Upper lobe of left lung (tissue), 6 donors: ENCODE measurements around the gene SLC10A2. TPM values are rescaled to one million over a fixed set of nuclear protein-coding genes. Genes with fewer than 3 reads are reported as not detected.

ENCODE experiments used
- ATAC-seq, 2 donors: fragments of 200-7000 bp; cut with Tn5 transposase; one replicate each; pipeline ENCODE4 v1.9.1; 2022; ENCODE audit warnings: mild to moderate bottlenecking in 2 of 2, moderate library complexity in 2 of 2; ENCODE audit not compliant: low FRiP score in 2 of 2
- DNase-seq, 2 donors: peaks; one replicate each; pipeline ENCODE4 v3.0.0-alpha.2; 2019 to 2020
- H3K27ac ChIP-seq, 4 donors: fragments of 200-600 bp; sonication (generic); one replicate each; pipeline ENCODE4 v1.5.1; 2016 to 2019
- H3K27me3 ChIP-seq, 4 donors: fragments of 200-600 bp; sonication (generic); one replicate each; pipeline ENCODE4 v1.5.1; 2017 to 2019
- H3K36me3 ChIP-seq, 4 donors: fragments of 200-600 bp; sonication (generic); one replicate each; pipeline ENCODE4 v1.5.1; 2016 to 2019
- H3K4me1 ChIP-seq, 4 donors: fragments of 200-600 bp; sonication (generic); one replicate each; pipeline ENCODE4 v1.5.1; 2018 to 2019
- H3K4me3 ChIP-seq, 4 donors: fragments of 200-600 bp; sonication (generic); one replicate each; pipeline ENCODE4 v1.5.1; 2017 to 2019; ENCODE audit warnings: mild to moderate bottlenecking in 2 of 4, moderate library complexity in 1 of 4
- H3K9me3 ChIP-seq, 4 donors: fragments of 200-600 bp; sonication (generic); one replicate each; pipeline ENCODE4 v1.5.1; 2018 to 2019
- EP300 ChIP-seq, 4 donors: sonication (generic); formaldehyde crosslinking; IDR thresholded peaks; one replicate each; pipeline ENCODE4 v1.5.1; 2017; ENCODE audit warnings: antibody characterized with exemption in 4 of 4, control low read depth in 2 of 4
- POLR2A ChIP-seq, 4 donors: fragments of 450-650 bp; IDR thresholded peaks; one replicate each; pipeline ENCODE4 v1.5.1; 2016 to 2017; ENCODE audit warnings: antibody characterized with exemption in 4 of 4, mild to moderate bottlenecking in 2 of 4
- POLR2AphosphoS5 ChIP-seq, 2 donors: sonication (generic); formaldehyde crosslinking; IDR thresholded peaks; one replicate each; pipeline ENCODE4 v1.5.1; 2017; ENCODE audit warnings: antibody characterized with exemption in 2 of 2
- WGBS, 2 donors: methylation state at CpG; one replicate each; pipeline ENCODE4 v1.1.5; 2017 to 2018; 5-methylcytosine and 5-hydroxymethylcytosine counted together
- total RNA-seq, 6 donors: library from RNA; depleted of rRNA in 4 of 6; stranded (reverse); fragments of >200 nt in 4 of 6; gene quantifications; one replicate each; pipeline versions ENCODE4 v1.1.0 to v1.2.1, GENCODE V29; 2016 to 2021
- TF ChIP-seq, protein P1 (sequence below), 6 experiments: fragments of 450-650 bp in 4 of 6; fragments of 200-600 bp in 2 of 6; sonication (generic) in 2 of 6; IDR thresholded peaks; one replicate each; pipeline ENCODE4 v1.5.1; 2016 to 2019; ENCODE audit warnings: antibody characterized with exemption in 6 of 6
- donor health status: DM: no; HTN: no; CAD: no; lungs with moderate emphysema.
- donor health status: DM: no; HTN: yes; CAD: no; lungs with severe emphysema.

Gene SLC10A2
- total RNA-seq, 6 donors from 2014 or later: not detected

DNA sequence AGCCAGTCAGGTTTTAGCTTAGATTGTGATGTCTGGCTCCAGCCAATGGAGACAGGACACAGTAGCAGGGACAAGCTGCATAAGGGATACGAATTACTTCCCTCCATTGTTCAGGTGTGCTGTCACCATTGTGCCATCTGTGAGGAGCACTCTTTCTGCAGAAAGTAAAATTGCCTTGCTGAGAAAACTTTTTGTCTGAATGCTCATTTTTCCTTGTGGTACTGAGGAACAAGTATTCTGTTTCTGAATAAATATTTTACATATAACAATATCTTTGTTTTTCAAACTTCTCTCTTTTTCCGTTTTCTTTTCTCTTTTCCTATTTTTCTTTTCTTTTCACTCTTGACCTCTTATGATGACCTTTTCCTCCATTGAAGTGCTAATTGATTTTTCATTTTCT is 10.2 kb downstream of the SLC10A2 start:
- H3K27ac ChIP-seq: no peak overlapping the region
- H3K9me3 ChIP-seq: peaks cover 0 to 18% (median 6%) of the 10 kb centered on the region in 4 donors
- ATAC-seq (no peak), DNase-seq (no peak)
- H3K4me3 ChIP-seq: no peak overlapping the region
- no peaks in the 10 kb centered on the region for H3K36me3 ChIP-seq
- no peaks in the 10 kb centered on the region for H3K27me3 ChIP-seq
- 83 to 88% methylated on average over 2 of the region's 2 CpGs for WGBS, 2 donors
- H3K4me1 ChIP-seq: no peaks in the 10 kb centered on the region
- TF ChIP-seq, protein P1, sequence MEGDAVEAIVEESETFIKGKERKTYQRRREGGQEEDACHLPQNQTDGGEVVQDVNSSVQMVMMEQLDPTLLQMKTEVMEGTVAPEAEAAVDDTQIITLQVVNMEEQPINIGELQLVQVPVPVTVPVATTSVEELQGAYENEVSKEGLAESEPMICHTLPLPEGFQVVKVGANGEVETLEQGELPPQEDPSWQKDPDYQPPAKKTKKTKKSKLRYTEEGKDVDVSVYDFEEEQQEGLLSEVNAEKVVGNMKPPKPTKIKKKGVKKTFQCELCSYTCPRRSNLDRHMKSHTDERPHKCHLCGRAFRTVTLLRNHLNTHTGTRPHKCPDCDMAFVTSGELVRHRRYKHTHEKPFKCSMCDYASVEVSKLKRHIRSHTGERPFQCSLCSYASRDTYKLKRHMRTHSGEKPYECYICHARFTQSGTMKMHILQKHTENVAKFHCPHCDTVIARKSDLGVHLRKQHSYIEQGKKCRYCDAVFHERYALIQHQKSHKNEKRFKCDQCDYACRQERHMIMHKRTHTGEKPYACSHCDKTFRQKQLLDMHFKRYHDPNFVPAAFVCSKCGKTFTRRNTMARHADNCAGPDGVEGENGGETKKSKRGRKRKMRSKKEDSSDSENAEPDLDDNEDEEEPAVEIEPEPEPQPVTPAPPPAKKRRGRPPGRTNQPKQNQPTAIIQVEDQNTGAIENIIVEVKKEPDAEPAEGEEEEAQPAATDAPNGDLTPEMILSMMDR (IDR thresholded peaks at IDR 0.05): no peak
- TF ChIP-seq EP300 (IDR thresholded peaks at IDR 0.05): no peak
- TF ChIP-seq POLR2A (IDR thresholded peaks at IDR 0.05): no peak
- no peak for TF ChIP-seq POLR2AphosphoS5 (IDR thresholded peaks at IDR 0.05)

DNA sequence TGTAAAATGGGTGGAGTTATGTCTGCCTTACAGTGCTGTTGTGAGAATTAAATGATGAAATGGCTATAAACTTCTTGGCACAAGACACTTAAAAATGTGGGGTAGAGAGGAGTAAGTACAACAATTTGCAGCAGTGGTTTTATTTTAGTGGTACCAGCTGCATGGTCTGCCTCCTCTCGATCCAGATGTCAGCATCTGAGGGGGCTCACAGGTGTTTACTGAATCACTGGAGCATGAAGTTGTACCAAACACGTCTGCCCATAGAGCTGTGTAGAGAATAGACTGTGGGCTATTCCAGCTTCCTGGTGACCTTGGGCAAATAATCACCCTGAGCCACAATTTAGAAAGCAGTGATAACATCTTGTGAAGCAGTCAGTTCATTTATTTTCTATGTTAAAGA is 11.1 kb downstream of the SLC10A2 start:
- no peak for TF ChIP-seq POLR2A (IDR thresholded peaks at IDR 0.05)
- TF ChIP-seq, protein P1 (IDR thresholded peaks at IDR 0.05): no peak
- TF ChIP-seq POLR2AphosphoS5 (IDR thresholded peaks at IDR 0.05): no peak
- no peak for TF ChIP-seq EP300 (IDR thresholded peaks at IDR 0.05)
- DNase-seq: no peak
- Histone ChIP-seq H3K36me3 (no peaks in the 10 kb centered on the region), H3K9me3 (peaks cover 0 to 18% (median 6%) of the 10 kb centered on the region in 4 donors), H3K4me1 (no peaks in the 10 kb centered on the region), H3K27ac (no peak overlapping the region), H3K4me3 (no peak overlapping the region), H3K27me3 (no peaks in the 10 kb centered on the region)
- 78 to 95% methylated on average over 2 of the region's 2 CpGs for WGBS, 2 donors
- ATAC-seq: no peak

DNA sequence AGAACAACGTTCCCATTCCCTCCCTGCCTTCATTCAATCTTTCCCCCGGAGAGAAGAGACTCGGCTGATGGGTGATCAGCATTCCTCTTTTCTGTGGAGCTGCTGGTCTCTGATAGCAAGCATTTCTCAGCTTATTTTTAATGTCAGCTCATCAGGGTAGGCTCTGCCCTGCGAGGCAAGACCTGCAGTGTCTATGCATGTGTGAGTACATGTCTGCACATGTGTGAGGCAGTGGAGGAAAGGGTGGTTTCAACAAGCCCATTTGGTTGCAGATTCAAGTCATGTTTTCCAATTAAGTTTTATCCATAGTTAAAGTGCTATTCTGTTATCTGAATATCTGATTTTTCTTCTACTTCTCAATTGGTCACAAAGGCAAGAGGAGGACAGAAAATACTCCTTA is 19.5 kb downstream of the SLC10A2 start:
- Histone ChIP-seq H3K36me3 (no peaks in the 10 kb centered on the region), H3K9me3 (no peaks in the 10 kb centered on the region), H3K4me3 (no peak overlapping the region), H3K27ac (no peak overlapping the region), H3K4me1 (no peaks in the 10 kb centered on the region), H3K27me3 (no peaks in the 10 kb centered on the region)
- no peak for ATAC-seq
- WGBS, 2 donors: 82 to 83% methylated on average over 4 of the region's 4 CpGs
- TF ChIP-seq POLR2AphosphoS5 (IDR thresholded peaks at IDR 0.05) (no peak), POLR2A (IDR thresholded peaks at IDR 0.05) (no peak), EP300 (IDR thresholded peaks at IDR 0.05) (no peak)
- TF ChIP-seq, protein P1 (IDR thresholded peaks at IDR 0.05): no peak
- no peak for DNase-seq

DNA sequence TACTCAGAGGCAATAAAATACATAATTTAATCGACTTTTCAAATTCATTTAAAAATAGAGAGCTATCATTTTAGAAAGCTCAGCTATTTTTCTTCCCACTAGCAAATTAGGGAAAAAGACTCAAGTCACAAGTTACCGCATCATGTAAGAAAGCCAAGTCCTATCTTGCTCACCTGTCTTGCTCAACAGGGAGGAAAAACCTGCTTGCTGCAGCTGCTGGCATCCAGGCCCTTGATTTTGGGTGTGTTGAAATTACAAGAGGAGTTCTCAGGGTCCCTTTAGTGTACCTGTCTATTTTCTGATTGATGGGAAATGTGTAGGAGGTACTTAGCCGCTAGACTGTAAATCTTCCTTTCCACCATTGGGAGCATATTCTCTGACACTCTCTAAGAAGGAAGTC is 22.2 kb downstream of the SLC10A2 start:
- H3K36me3 ChIP-seq: no peaks in the 10 kb centered on the region
- no peak for DNase-seq
- H3K9me3 ChIP-seq: no peaks in the 10 kb centered on the region
- WGBS, 2 donors: 65 to 71% methylated on average over 3 of the region's 3 CpGs
- no peak overlapping the region for H3K27ac ChIP-seq
- TF ChIP-seq, protein P1 (IDR thresholded peaks at IDR 0.05): no peak
- no peak for TF ChIP-seq POLR2AphosphoS5 (IDR thresholded peaks at IDR 0.05)
- H3K4me3 ChIP-seq: no peak overlapping the region
- H3K4me1 ChIP-seq: no peaks in the 10 kb centered on the region
- no peak for ATAC-seq
- H3K27me3 ChIP-seq: no peaks in the 10 kb centered on the region

DNA sequence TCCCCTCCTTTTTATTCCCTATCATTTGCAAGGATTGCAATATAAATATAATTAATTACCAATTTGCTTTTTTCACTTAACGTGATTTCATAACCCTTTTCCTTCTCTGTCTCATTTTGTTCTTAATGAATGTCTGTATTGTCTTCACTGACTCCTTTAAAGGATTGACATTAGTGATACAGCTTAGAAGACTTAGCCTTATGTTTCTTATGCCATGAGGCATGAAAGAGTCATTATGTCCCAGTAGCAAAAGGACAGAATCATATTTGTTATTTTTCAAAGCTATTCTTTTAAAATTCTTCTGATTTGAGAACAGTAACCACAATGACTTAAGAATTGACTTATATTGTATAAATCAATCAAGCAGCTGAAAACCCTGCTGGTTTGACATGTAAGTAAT is 26.2 kb downstream of the SLC10A2 start:
- WGBS, 2 donors: 85 to 86% methylated on average over 1 of the region's 1 CpG
- H3K36me3 ChIP-seq: no peaks in the 10 kb centered on the region
- H3K9me3 ChIP-seq: no peaks in the 10 kb centered on the region

More for the DNA sequence above, 26.2 kb downstream of the SLC10A2 start:
- H3K27me3 ChIP-seq: no peaks in the 10 kb centered on the region
- H3K4me1 ChIP-seq: no peaks in the 10 kb centered on the region
- H3K27ac ChIP-seq: no peak overlapping the region
- no peak for TF ChIP-seq EP300 (IDR thresholded peaks at IDR 0.05)
- no peak for TF ChIP-seq POLR2A (IDR thresholded peaks at IDR 0.05)
- TF ChIP-seq, protein P1 (IDR thresholded peaks at IDR 0.05): no peak
- no peak for TF ChIP-seq POLR2AphosphoS5 (IDR thresholded peaks at IDR 0.05)
- H3K4me3 ChIP-seq: no peak overlapping the region
- DNase-seq (no peak), ATAC-seq (no peak)
